HepG2 (cell line): Measurements from ENCODE around the gene LIN28A. TPM values are rescaled to one million over a fixed set of nuclear protein-coding genes. Genes with fewer than 3 reads are reported as not detected.
A peak's percentile ranks its signal among the peaks of the same experiment; 100 is the strongest.

Experiments used
- ATAC-seq: fragments of 200-7000 bp; cut with Tn5 transposase; 3 replicates; pipeline ENCODE4 v1.9.1; 2020; ENCODE audit warnings: mild to moderate bottlenecking, moderate library complexity
- BruUV-seq: library from RNA; stranded (reverse); fragments of 400-500 nt; replicated peaks from 2 replicates; lab custom pipeline; 2021; lab: Mats Ljungman, UMichigan
- CTCF ChIA-PET: fragments of 300-600 bp; formaldehyde crosslinking; extraction: SDS; loops from one replicate; lab custom pipeline; 2021; ENCODE audit warnings: low total read pairs, inconsistent platforms, low intra/inter-chr PET ratio; lab: Yijun Ruan, JAX
- POLR2A ChIA-PET: fragments of 350-600 bp; sonication (Branson Sonifier 250); formaldehyde crosslinking; loops from one replicate; lab custom pipeline; 2020; ENCODE audit warnings: antibody characterized with exemption, inconsistent platforms; lab: Yijun Ruan, JAX
- DNase-seq: peaks from one replicate; pipeline ENCODE4 v3.0.0-alpha.2; 2015; ENCODE audit warnings: low spot score
- FAIRE-seq: peaks from 3 replicates; lab custom pipeline; 2011; peaks lifted over from hg19 to GRCh38; lab: Jason Lieb, UNC
- H2AFZ ChIP-seq: one replicate; pipeline ENCODE4 v1.6.1; 2011; ENCODE audit warnings: low read length, inconsistent platforms
- H3K27ac ChIP-seq: fragments of 300-600 bp; 3 replicates; pipeline ENCODE4 v1.8.0; 2011; ENCODE audit warnings: mixed run types, mild to moderate bottlenecking, mixed read lengths, low read length, inconsistent platforms; ENCODE audit not compliant: insufficient read depth; ENCODE audit errors: extremely low read length
- H3K27me3 ChIP-seq, 2 experiments: fragments of 200-600 bp in 1 of 2; 2 replicates in 1 of 2; 3 replicates in 1 of 2; pipeline versions ENCODE4 v1.6.0 to v1.8.0; 2011; ENCODE audit warnings: low read length in 2 of 2, mild to moderate bottlenecking in 2 of 2, moderate library complexity in 2 of 2, inconsistent platforms in 1 of 2; ENCODE audit not compliant: insufficient read depth in 2 of 2, control insufficient read depth in 1 of 2
- H3K36me3 ChIP-seq, 2 experiments: fragments of 200-600 bp in 1 of 2; replicated peaks in 1 of 2; 2 replicates in 1 of 2; 3 replicates in 1 of 2; pipeline versions ENCODE4 v1.5.1 to v1.8.0; 2011; ENCODE audit warnings: low read length in 2 of 2, inconsistent platforms in 1 of 2; ENCODE audit not compliant: insufficient read depth in 2 of 2, control insufficient read depth in 1 of 2
- H3K4me1 ChIP-seq: 2 replicates; pipeline ENCODE4 v1.5.1; 2012; ENCODE audit warnings: low read length, inconsistent platforms; ENCODE audit not compliant: insufficient read depth
- H3K4me2 ChIP-seq: 2 replicates; pipeline ENCODE4 v1.6.0; 2011; ENCODE audit warnings: low read depth, low read length, inconsistent platforms
- H3K4me3 ChIP-seq, 3 experiments: fragments of 200-600 bp in 1 of 3; sonication (generic), shearing (Covaris generic) in 1 of 3; replicated peaks in 1 of 3; 2 replicates each; pipeline ENCODE4 v1.5.1; 2011 to 2016; ENCODE audit warnings: low read length in 3 of 3, inconsistent platforms in 2 of 3, low read depth in 2 of 3, mild to moderate bottlenecking in 2 of 3, control low read depth in 1 of 3, mixed read lengths in 1 of 3; ENCODE audit not compliant: insufficient read depth in 1 of 3
- H3K79me2 ChIP-seq: one replicate; pipeline ENCODE4 v1.6.1; 2011; ENCODE audit warnings: low read length, inconsistent platforms; ENCODE audit not compliant: insufficient read depth
- H3K9ac ChIP-seq: 2 replicates; pipeline ENCODE4 v1.6.0; 2011; ENCODE audit warnings: mild to moderate bottlenecking, low read depth, low read length, inconsistent platforms; ENCODE audit not compliant: insufficient read depth
- H3K9me3 ChIP-seq: 2 replicates; pipeline ENCODE4 v1.5.1; 2012; ENCODE audit warnings: mild to moderate bottlenecking, low read length
- H4K20me1 ChIP-seq: 2 replicates; pipeline ENCODE4 v1.6.0; 2011; ENCODE audit warnings: inconsistent platforms, mild to moderate bottlenecking, low read length, moderate library complexity; ENCODE audit not compliant: insufficient read depth
- ATF7 ChIP-seq, 2 experiments: fragments of 450-650 bp in 1 of 2; sonication (generic) in 1 of 2; formaldehyde crosslinking in 1 of 2; IDR thresholded peaks; 2 replicates each; pipeline versions ENCODE4 v1.4.0 to v1.6.1; 2016 to 2020; ENCODE audit warnings: antibody characterized with exemption in 1 of 2, mild to moderate bottlenecking in 1 of 2, missing genetic modification reagents in 1 of 2
- CEBPB ChIP-seq: IDR thresholded peaks from 2 replicates; pipeline ENCODE4 v1.6.1; 2011; ENCODE audit warnings: low read depth, low read length, improper control_type of control experiment, borderline replicate concordance
- FOXM1 ChIP-seq: sonication (generic); formaldehyde crosslinking; IDR thresholded peaks from 2 replicates; pipeline ENCODE4 v1.5.0; 2020; ENCODE audit warnings: missing genetic modification reagents
- WGBS: methylation state at CpG from one replicate; pipeline ENCODE4 v1.1.6; 2017; ENCODE audit warnings: low lambda C conversion rate; 5-methylcytosine and 5-hydroxymethylcytosine counted together
- in situ Hi-C: cut with HindIII; loops from 2 replicates; pipeline ENCODE4 v1.10.0; 2017; ENCODE audit warnings: low pct_unique_long_range_greater_than_20kb; ENCODE audit not compliant: extremely low pct_ligation_motif_present
- intact Hi-C: fragments of 100-400 bp; cut with micrococcal nuclease; formaldehyde crosslinking; loops from one replicate; pipeline ENCODE4 v1.10.0; 2022; ENCODE audit not compliant: unreplicated experiment
- polyA plus RNA-seq, 8 experiments: library from polyadenylated mRNA; depleted of rRNA in 3 of 8; stranded (reverse) in 7 of 8; unstranded in 1 of 8; fragments of >200 nt; fragmentation: Illumina TruSeq in 4 of 8; extraction: Trizol in 4 of 8; gene quantifications; 2 replicates each; pipeline versions ENCODE4 v1.2.1 to v1.2.3, GENCODE V29; 2011 to 2016; ENCODE audit warnings: low read depth in 4 of 8, missing spikeins in 1 of 8, mixed read lengths in 1 of 8; ENCODE audit not compliant: insufficient read depth in 1 of 8
- total RNA-seq, 5 experiments: library from RNA; depleted of rRNA; stranded (reverse); fragments of >200 nt; fragmentation: Illumina TruSeq; extraction: Trizol; gene quantifications; 2 replicates each; pipeline ENCODE4 v1.2.3, GENCODE V29; 2016; ENCODE audit warnings: low read depth in 1 of 5
- TF ChIP-seq, protein P1 (sequence below): sonication (generic); formaldehyde crosslinking; IDR thresholded peaks from 2 replicates; pipeline ENCODE4 v1.5.0; 2020; ENCODE audit warnings: mild to moderate bottlenecking, missing genetic modification reagents
- TF ChIP-seq, protein P2 (sequence below): sonication (generic); formaldehyde crosslinking; IDR thresholded peaks from 2 replicates; pipeline ENCODE4 v1.9.0; 2021; ENCODE audit warnings: missing genetic modification reagents, borderline replicate concordance

The LIN28A gene
- total and polyA plus RNA-seq, 2 of the 13 experiments (the other 11 are each of a cell fraction or from before 2014, with no cell fraction given) = not detected

DNA sequence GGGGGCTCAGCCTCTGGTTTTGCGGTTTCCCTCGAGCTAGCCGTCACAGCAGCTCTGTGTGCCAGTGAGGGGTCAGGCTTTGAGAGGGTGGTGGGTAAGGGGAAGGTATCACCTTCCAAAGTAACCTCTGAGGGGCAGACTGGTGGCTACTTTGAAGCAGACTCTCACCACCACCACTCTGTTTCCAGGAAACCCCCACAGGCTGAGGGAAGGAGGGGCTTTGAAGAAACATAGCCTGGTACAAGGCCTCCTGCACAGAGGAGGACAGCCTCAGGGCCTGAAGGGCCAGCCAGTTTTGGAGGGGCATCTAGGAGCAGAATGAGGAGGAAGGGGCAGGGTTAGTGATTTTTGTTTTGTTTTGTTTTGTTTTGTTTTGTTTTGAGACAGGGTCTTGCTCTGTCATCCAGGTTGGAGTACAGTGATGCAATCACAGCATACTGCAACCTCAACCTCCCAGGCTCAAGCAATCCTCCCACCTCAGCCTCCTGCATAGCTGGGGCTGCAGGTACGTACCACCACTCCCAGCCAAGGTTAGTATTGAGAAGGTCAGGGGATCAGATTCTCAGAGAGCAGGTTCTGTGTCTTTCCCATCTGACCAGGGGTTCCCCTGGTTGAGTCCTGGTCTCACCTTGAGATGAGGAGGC, 20.9 kb upstream of the LIN28A start:
- H3K4me1 ChIP-seq = peaks cover 55% of the 10 kb centered on the region
- no peak overlapping the region for H2AFZ ChIP-seq
- no peak overlapping the region for H3K27ac ChIP-seq
- no peaks in the 10 kb centered on the region for H3K79me2 ChIP-seq
- H3K4me3 ChIP-seq = no peak overlapping the region
- no TSS peak for BruUV-seq
- ATAC-seq (no peak), FAIRE-seq (no peak), DNase-seq (no peak)
- H3K9ac ChIP-seq = no peak overlapping the region
- 71% methylated on average over 4 of the region's 4 CpGs for WGBS
- H3K4me2 ChIP-seq = no peak overlapping the region
- no peaks in the 10 kb centered on the region for H3K9me3 ChIP-seq
- H4K20me1 ChIP-seq = no peaks in the 10 kb centered on the region
- in situ Hi-C loops (loop anchor here (5.0 kb wide), 1 partner anchor 107 kb away; the partner anchor contains the start of gene SH3BGRL3), intact Hi-C loops (no loop called here)
- CTCF ChIA-PET = interaction anchor here (3.3 kb wide), 1 partner anchor 104 kb away, joined by 22 read pairs; no protein-coding TSS in a partner anchor
- no peaks in the 10 kb centered on the region for H3K36me3 ChIP-seq
- TF ChIP-seq ATF7 (IDR thresholded peaks at IDR 0.05) (0 out of 2 replicates have a peak, but pooled peaks have one; percentile 17), ATF7 (CRISPR knock-in tag; IDR thresholded peaks at IDR 0.05) (no peak), FOXM1 (CRISPR knock-in tag) (no peak), CEBPB (0 out of 2 replicates have a peak, but pooled peaks have one; percentile 10)
- TF ChIP-seq, protein P1, sequence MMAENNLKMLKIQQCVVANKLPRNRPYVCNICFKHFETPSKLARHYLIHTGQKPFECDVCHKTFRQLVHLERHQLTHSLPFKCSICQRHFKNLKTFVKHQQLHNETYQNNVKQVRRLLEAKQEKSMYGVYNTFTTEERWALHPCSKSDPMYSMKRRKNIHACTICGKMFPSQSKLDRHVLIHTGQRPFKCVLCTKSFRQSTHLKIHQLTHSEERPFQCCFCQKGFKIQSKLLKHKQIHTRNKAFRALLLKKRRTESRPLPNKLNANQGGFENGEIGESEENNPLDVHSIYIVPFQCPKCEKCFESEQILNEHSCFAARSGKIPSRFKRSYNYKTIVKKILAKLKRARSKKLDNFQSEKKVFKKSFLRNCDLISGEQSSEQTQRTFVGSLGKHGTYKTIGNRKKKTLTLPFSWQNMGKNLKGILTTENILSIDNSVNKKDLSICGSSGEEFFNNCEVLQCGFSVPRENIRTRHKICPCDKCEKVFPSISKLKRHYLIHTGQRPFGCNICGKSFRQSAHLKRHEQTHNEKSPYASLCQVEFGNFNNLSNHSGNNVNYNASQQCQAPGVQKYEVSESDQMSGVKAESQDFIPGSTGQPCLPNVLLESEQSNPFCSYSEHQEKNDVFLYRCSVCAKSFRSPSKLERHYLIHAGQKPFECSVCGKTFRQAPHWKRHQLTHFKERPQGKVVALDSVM (CRISPR knock-in tag) = peak; percentile 80
- TF ChIP-seq, protein P2, sequence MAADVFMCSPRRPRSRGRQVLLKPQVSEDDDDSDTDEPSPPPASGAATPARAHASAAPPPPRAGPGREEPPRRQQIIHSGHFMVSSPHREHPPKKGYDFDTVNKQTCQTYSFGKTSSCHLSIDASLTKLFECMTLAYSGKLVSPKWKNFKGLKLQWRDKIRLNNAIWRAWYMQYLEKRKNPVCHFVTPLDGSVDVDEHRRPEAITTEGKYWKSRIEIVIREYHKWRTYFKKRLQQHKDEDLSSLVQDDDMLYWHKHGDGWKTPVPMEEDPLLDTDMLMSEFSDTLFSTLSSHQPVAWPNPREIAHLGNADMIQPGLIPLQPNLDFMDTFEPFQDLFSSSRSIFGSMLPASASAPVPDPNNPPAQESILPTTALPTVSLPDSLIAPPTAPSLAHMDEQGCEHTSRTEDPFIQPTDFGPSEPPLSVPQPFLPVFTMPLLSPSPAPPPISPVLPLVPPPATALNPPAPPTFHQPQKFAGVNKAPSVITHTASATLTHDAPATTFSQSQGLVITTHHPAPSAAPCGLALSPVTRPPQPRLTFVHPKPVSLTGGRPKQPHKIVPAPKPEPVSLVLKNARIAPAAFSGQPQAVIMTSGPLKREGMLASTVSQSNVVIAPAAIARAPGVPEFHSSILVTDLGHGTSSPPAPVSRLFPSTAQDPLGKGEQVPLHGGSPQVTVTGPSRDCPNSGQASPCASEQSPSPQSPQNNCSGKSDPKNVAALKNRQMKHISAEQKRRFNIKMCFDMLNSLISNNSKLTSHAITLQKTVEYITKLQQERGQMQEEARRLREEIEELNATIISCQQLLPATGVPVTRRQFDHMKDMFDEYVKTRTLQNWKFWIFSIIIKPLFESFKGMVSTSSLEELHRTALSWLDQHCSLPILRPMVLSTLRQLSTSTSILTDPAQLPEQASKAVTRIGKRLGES (CRISPR knock-in tag) = no peak
- no peaks in the 10 kb centered on the region; a peak in 1 of 5 replicates for H3K27me3 ChIP-seq
- POLR2A ChIA-PET = interaction anchor here (1.4 kb wide), 1 partner anchor 39 kb away, joined by 10 read pairs; no protein-coding TSS in a partner anchor
